Ecto neural progenitor cell (in vitro differentiated cells): ENCODE data around the gene LNX2.
"Not testable (repeated sequence)": the region's sequence is repeated elsewhere in the genome, so short reads cannot be mapped to it uniquely, and the experiment has no call there.

ENCODE experiments used
- DNase-seq: peaks from one replicate; pipeline ENCODE4 v3.0.0-alpha.2; 2018; ENCODE audit warnings: low spot score

The LNX2 gene

GRCh38 chr13:27636589-27637288, 16.4 kb upstream of the LNX2 start:
- DNase-seq: no peak

GRCh38 chr13:27635266-27635665, 14.9 kb upstream of the LNX2 start:
- no peak for DNase-seq

- no peak for DNase-seq
Observed at GRCh38 chr13:27634791-27635190, 14.5 kb upstream of the LNX2 start.

GRCh38 chr13:27634231-27634630, 13.9 kb upstream of the LNX2 start:
- no peak for DNase-seq

GRCh38 chr13:27632648-27633047, 12.3 kb upstream of the LNX2 start:
- no peak for DNase-seq

GRCh38 chr13:27632214-27632613, 11.9 kb upstream of the LNX2 start:
- DNase-seq: no peak

GRCh38 chr13:27631665-27632064, 11.3 kb upstream of the LNX2 start:
- DNase-seq: no peak

- no peak for DNase-seq
Observed at GRCh38 chr13:27631156-27631555, 10.8 kb upstream of the LNX2 start.

GRCh38 chr13:27628766-27629165, 8.4 kb upstream of the LNX2 start:
- not testable (repeated sequence) for DNase-seq

GRCh38 chr13:27628081-27628480, 7.8 kb upstream of the LNX2 start:
- DNase-seq: no peak

GRCh38 chr13:27627380-27627779, 7.1 kb upstream of the LNX2 start:
- no peak for DNase-seq

- no peak for DNase-seq
Observed at GRCh38 chr13:27625839-27626238, 5.5 kb upstream of the LNX2 start.

- DNase-seq: no peak
Observed at GRCh38 chr13:27624071-27624470, 3.7 kb upstream of the LNX2 start.

- DNase-seq: no peak
Observed at GRCh38 chr13:27622881-27623280, 2.6 kb upstream of the LNX2 start.

- no peak for DNase-seq
Observed at GRCh38 chr13:27622102-27622820, 1.9 kb upstream of the LNX2 start.

GRCh38 chr13:27621366-27622101, 1.2 kb upstream of the LNX2 start, which contains the start of gene POLR1D:
Gene POLR1D, plus strand, starts transcription at chr13:27621892. Its CDS starts 92 bp downstream, at chr13:27621984.
- DNase-seq: peak; percentile 83

GRCh38 chr13:27621116-27621365, 712 bp upstream of the LNX2 start:
- DNase-seq: no peak

GRCh38 chr13:27619728-27620376, 477 bp downstream of the LNX2 start:
- DNase-seq: no peak

- no peak for DNase-seq
Observed at GRCh38 chr13:27619093-27619727, 1.1 kb downstream of the LNX2 start.

GRCh38 chr13:27617881-27618321, 2.4 kb downstream of the LNX2 start:
- DNase-seq: no peak

- DNase-seq: no peak
Observed at GRCh38 chr13:27613628-27614027, 6.7 kb downstream of the LNX2 start.

- no peak for DNase-seq
Observed at GRCh38 chr13:27607125-27607524, 13.2 kb downstream of the LNX2 start.
